Measurements from ENCODE around the gene UPB1.

DNA sequence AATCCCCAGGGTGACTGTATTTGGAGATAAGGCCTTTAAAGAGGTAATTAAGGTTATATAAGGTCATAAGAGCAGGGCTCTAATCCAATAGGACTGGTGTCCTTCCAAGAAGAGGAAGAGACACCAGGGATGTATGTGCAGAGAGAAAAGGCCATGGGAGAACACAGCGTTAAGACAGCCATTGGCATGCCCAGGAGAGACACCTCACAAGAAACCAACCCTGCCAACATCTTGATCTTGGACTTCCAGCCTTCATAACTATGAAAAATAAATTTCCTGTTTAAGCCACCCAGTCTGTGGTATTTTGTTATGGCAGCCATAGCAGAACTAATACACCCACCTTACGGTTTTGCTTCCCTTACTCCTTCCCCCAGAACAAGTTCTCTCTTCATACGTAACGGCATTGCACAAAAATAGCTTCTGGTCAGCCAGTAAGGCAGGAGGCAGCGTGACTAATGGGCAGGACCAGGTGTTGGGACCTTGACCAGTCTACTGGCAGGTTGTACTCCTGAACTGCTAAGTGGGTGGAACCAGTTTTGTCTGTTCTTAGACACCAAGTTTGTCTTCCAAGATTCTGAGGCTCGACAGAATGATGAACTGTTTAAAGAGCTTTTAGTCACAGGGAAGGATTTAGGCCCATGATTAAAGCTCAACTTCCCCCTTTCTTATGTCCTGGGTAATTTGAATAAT is 31.9 kb upstream of the UPB1 start:
- TF ChIP-seq FOXP2 (optimal IDR thresholded peaks at IDR 0.05; ENCODE audit: control extremely low read depth, extremely low read length, insufficient read depth) (no peak), EZH2 (IDR thresholded peaks at IDR 0.05) (no peak)

All from SK-N-MC (cell line).